HG03558 (cell line): Measurements from ENCODE around the gene PSAP.
"Not testable (repeated sequence)": the region's sequence is repeated elsewhere in the genome, so short reads cannot be mapped to it uniquely, and the experiment has no call there.

Experiments used
- ATAC-seq: cut with Tn5 transposase; IDR thresholded peaks from one replicate; pipeline ENCODE4 v1.9.1; 2021; ENCODE audit warnings: moderate number of reproducible peaks; ENCODE audit not compliant: unreplicated experiment; ENCODE audit errors: extremely low read depth

PSAP gene

DNA sequence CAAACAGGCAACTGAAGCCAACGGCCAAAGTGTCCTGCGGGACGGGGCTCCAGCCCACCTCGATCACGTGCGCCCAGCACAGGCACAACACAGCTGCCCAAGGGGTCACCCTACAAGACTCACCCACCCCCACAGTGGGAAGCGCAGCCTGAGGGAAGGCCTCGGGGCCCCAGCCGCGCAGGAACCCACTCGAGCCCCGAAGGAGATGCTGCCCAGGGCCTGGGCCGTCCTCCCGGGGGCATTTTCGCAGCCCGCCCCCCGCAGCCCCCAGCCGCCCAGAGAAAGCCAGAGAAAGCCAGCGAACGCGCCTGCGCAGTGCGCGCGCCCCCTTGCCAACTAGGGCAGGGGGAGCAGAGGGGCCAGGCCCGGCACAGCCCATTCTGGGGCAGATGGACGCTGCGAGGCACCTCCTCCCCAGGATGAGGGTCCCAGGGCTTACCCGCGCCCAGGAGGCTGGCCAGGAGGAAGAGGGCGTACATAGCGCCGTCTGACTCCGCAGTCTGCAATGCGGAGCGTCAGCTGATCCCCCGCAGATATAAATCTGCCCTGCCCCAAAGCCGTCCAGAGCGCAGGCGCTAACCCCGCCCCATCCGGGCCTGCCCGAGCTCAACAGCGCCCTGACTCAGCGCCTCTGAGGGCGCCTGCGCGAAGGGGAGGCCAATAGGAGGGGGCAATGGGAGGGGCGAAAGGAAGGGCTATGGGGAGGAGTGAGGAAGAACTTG, at the start of gene PSAP:
TSS of gene PSAP (minus strand) at position 509 of the 722 bp plus-strand sequence. CDS start at position 479, 30 bp downstream.
- peak; percentile 83 for ATAC-seq

- no peak for ATAC-seq
These were observed 49.6 kb upstream of the PSAP start for GRCh38 chr10:71900441-71901180.

DNA sequence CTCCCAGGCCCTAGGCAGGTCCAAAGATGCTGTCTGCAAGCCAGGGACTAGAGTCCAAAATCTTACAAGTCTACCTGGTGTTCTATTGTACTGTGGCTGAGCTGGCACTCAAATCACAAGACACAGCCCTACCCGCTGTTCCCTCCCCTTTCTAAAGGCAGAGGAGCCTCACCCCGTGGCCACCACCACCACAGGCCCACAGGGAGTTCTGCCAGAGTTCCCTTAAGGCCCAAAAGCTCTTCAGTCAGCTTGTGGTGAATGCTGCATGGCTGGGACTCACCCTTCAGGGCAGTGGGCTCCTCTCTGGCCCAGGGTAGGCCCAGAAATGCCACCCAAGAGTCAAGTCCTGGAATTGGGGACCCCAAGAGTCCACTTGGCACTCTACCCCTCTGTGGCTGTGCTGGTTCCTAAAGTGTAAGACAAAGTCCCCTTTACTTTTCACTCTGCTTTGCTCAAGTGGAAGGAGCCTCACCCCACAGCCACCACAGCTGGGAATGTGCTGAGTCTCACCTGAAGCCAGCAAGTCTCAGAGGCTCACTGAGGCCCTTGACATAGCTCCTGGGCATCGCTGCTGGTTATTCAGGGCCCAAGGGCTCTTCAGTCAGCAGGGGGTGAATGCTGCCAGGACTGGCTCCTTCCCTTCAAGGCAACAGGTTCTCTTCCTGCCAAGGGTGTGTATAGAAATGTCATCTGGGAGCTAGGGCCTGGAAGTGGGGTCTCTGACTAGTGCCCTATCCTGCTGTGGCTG, 48.8 kb upstream of the PSAP start:
- ATAC-seq = no peak

DNA sequence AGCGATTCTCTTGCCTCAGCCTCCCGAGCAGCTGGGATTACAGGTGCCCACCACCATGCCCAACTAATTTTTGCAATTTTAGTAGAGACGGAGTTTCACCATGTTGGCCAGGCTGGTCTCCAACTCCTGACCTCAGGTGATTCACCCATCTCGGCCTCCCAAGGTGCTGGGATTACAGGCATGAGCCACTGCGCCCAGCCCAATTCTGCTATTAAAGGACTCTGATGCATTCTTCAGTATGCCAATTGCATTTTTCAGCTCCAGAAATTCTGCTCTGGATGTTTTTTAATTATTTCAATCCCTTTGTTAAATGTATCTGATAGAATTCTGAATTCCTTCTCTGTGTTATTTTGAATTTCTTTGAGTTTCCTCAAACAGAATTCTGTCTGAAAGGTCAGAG, 47.3 kb upstream of the PSAP start:
- not testable (repeated sequence) for ATAC-seq

- no peak for ATAC-seq
These were observed 42.9 kb upstream of the PSAP start for GRCh38 chr10:71893920-71894319.

DNA sequence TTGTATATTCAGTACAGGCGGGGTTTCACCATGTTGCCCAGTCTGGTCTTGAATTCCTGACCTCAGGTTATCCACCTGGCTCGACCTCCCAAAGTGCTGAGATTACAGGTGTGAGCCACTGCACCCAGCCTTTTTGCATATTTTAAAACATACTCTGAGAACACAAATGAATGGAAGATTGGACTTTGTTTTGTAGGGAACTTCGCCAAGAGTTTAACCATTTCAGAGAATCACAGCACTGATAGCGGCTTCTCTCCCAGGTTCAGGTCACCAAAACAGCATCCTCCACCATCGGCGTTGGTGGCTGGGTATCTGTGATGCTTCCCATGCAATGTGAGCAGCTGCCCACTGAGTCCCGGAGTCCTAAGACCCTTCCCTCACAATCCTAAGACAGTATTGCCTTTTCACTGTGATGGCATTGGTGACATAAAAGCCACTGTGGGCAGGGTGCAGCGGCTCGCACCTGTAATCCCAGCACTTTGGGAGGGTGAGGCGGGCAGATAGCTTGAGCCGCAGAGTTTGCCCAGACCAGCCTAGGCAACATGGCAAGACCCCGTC, 42.3 kb upstream of the PSAP start:
- ATAC-seq = no peak

GRCh38 chr10:71891437-71891836, 40.4 kb upstream of the PSAP start:
- no peak for ATAC-seq

DNA sequence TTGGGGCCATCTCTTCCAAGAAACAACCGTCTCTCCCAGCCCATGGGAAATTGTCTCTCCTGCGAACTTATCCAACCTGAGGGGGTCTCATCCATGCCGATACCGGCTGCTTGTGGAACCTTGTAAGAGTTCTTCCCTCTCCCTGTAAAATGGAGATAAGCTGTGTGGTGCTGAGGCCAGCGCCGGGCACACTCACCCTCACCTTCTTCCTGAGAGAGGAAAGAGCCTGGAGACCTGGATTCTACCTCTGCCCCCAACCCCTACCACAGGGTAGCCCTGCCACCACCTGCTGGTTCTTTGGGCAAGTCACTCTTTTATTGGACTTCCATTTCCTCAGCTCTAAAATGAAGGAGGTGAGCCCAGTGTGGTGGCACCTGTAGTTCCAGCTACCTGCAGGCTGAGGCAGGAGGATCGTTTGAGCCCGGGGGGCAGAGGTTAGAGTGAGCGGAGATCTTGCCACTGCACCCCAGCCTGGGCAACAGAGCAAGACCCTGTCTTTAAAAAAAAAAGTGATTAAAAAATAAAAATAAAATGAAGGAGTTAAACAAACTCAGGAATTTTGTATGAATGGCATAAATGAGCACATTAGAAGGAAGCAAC, 38.4 kb upstream of the PSAP start:
- ATAC-seq = no peak

DNA sequence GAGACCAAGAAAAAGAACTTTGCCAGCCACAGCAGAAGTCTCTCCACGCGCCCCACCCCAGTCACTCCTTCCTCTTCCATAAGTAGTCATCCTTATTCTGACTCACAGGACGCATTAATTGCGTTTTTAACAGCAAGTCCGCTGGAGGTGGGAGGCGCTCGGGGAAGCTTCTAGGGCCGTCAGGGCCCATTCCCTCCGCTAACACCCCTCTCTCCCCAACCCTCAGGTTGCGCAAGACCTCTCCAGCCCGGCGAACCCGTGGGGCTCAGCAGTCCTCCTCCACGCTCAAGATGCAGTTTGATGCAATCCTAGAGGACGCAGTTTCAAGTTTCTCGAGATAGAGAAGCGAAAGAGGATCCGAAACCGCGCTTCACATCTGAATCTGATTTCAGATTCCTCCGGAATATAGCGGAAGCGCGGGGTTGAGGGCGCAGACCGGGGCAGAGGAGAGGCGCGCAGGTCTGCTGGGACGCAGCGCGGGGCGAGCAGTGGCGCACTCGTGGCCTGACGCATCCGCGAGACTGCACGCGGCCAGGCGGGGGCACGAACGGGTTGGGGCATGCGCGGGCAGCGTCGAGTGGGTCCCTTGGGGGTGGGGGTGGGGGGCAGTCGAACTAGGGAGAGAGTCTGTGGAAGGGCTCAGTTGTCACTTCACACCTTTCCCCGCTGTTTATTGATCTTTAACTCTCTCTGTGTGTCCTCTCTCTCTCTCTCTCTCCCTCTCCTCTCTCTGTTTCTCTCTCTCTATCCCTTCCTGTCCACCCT, 37.8 kb upstream of the PSAP start:
- ATAC-seq = peak; percentile 72

DNA sequence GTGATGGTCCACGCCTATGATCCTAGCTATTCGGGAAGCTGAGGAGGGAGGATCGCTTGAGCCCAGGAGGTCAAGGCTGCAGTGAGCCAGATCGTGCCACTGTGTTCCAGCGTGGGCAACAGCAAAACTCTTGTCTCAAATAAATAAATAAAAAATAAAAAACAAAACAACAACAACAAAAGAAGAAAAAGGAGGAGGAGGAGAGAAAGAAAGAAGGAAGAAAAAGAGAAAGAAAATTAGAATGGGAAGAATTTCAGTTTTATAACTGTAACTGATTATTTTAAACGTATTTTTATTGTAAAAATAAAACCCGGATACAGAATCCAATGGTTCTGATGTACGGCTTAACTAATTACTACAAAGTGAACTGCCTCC, 37.2 kb upstream of the PSAP start:
- ATAC-seq = no peak

GRCh38 chr10:71887743-71888142, 36.7 kb upstream of the PSAP start:
- ATAC-seq = no peak

DNA sequence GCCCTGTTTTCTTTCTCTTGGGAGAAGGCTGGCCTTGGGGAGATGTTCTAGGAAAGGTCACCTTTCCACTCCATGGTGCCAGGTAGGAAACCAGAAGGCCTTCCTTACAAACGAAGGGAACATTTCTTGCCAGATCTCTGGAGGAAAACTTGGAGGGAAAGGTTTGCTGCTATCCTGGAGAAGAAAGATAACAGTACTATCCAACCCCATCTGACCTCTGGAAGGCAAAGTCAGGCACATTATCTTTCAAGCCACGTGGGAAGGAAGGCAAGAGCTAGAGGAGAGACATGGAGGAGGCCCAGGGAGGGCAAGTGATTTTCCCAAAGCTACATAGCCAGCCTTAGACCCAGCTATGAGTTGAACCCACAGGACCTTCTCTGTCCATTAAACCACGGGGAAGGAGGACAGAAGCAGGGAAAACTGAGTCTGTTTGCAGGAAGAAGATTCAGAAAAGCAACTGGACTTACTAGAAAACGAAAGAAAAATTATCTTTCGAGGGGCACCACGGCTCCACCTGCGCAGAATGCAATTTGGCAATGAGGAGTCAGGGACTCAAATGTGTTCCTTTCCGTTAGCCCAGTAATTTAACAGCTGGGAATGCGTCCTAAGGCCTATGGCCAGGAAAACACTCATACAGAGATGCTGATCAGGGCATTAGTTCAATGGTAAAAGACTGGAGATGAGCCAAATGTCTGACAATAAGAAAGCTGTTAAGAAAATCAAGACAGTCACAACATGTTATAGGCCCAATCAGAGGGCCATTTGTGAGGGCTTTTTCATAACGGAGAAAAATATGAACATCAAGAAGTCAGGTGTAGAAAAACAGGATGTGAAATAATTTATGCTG, 32.0 kb upstream of the PSAP start:
- ATAC-seq = no peak

DNA sequence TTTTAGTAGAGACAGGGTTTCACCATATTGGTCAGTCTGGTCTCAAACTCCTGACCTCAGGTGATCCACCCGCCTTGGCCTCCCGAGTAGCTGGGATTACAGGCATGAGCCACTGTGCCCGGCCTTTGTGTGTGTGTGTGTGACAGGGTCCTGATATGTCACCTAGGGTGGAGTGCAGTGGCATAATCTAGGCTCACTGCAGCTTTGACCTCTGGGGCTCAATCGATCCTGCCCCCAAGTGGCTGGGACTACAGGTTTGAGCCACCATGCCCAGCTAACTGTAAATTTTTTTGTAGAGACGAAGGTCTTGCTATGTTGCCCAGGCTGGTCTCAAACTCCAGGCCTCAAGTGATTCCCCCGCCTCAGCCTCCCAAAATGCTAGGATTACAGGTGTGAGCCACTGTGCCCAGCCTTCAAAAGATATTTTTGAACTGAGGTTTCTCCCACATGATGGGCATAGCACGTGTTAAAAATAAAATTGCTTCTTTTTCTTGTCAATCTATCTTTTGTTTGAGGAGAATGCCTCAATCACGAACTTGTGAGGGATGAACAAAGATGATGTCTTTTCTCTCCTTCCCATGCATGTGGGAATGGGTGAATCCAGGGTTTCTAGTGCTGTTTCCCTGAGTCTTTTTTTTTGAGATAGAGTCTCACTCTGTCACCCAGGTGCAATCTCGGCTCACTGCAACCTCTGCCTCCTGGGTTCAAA, 30.8 kb upstream of the PSAP start:
- ATAC-seq = no peak

DNA sequence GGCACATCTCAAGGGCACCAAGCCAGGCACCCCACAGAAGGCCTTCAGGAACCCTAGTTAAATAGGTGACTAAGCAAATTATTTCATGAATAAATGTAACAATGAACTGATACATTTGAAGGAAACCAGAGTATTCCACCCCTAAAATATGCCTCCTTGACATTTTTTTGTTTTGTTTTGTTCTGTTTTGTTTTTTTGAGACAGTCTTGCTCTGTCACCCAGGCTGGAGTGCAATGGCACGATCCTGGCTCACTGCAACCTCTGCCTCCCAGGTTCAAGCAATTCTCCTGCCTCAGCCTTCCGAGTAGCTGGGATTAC, 30.2 kb upstream of the PSAP start:
- not testable (repeated sequence) for ATAC-seq

- no peak for ATAC-seq
These were observed 29.6 kb upstream of the PSAP start for GRCh38 chr10:71880425-71881306.

GRCh38 chr10:71878327-71879034, 27.4 kb upstream of the PSAP start:
- ATAC-seq = no peak

DNA sequence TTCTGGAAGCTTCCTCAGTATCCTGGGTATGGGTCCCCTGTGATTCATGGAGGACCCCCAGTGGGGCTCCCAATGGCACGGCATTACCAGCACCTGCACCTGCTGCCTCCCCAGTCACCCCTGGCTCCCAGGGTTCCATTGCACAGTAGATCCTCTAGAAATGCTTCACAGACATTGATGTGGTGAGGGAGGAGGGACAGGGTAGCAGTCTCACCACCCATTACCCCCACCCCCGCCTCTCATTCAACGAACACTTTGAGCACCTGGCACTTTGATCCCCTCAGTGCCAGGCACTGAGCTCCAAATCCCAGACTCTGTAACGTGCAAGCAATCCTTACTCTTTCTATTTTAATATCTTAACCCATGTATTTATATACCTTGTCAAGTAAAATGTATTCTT, 26.8 kb upstream of the PSAP start:
- no peak for ATAC-seq
